ENCODE data around the gene PSMA1.

DNA sequence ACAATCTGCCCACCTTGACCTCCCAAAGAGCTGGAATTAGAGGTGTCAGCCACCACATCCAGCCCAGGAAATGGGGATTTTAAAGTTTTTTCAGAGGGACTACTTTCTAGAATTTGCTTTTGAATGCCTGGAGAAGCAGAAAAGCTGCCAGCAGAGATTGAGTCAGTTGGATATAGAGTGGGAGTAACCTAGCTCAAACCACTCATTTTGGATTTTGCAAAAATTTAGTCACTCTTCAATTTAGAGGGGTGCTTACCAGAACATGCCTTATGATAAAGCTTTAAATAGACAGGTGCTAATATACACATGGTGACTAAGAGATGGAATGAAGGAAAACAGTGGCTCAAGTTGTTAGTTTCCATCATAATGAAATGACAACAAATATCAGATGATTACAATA is 26.5 kb upstream of the PSMA1 start:
- TF ChIP-seq, protein P1, sequence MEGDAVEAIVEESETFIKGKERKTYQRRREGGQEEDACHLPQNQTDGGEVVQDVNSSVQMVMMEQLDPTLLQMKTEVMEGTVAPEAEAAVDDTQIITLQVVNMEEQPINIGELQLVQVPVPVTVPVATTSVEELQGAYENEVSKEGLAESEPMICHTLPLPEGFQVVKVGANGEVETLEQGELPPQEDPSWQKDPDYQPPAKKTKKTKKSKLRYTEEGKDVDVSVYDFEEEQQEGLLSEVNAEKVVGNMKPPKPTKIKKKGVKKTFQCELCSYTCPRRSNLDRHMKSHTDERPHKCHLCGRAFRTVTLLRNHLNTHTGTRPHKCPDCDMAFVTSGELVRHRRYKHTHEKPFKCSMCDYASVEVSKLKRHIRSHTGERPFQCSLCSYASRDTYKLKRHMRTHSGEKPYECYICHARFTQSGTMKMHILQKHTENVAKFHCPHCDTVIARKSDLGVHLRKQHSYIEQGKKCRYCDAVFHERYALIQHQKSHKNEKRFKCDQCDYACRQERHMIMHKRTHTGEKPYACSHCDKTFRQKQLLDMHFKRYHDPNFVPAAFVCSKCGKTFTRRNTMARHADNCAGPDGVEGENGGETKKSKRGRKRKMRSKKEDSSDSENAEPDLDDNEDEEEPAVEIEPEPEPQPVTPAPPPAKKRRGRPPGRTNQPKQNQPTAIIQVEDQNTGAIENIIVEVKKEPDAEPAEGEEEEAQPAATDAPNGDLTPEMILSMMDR (IDR thresholded peaks at IDR 0.05) = no peak
- TF ChIP-seq POLR2A (IDR thresholded peaks at IDR 0.05) = no peak
